ENCODE data around the gene NELFA.

The NELFA gene

DNA sequence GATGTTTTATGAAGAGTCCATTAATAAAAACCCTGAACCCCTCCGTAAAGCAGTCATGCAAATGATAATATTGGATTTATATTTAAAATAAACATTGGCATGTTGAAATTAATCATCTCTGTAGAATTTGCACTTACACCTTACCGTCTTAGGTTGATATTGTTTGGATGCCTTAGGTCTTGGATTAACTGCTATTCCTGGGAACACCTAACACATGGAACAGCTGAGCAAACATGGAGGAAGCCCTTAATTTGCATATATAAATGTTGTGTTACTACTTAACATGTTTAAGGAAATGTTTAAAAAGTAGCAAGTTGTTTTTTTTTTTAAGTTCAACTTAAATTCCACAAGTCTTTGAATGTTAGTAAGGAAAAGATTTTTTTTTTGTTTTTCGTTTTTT lies 75.1 kb downstream of the NELFA start:
- no peak for DNase-seq (ENCODE audit: low spot score)

DNA sequence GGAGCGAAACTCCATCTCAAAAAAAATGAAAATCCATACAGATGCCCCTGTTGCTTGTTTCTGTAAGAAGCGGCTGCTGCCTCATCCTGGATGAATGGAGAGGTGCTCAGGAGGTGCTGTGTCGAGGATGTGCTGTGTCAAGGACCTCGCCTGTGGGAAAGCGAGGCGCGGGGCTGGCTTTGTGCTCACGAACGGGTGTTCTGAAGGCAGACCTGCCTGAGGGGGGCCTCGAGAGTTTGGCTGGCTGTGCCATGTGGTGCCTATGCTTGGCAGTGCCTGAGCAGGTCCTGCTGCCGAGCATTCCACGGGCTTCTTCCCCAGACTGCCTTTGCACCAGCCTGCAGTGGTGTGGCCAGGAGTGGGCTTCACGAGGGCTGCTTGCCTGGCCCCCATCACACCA lies 76.0 kb downstream of the NELFA start:
- no peak for DNase-seq (ENCODE audit: low spot score)
